HEK293 (cell line): Measurements from ENCODE around the gene UBE2D4.

Experiments used
- CTCF ChIA-PET: fragments of 350-600 bp; formaldehyde crosslinking; extraction: SDS; loops from one replicate; lab custom pipeline; 2021; ENCODE audit warnings: antibody characterized with exemption; lab: Yijun Ruan, JAX
- POLR2A ChIA-PET: fragments of 300-600 bp; formaldehyde crosslinking; extraction: SDS; loops from one replicate; lab custom pipeline; 2020; ENCODE audit warnings: antibody characterized with exemption, inconsistent platforms; lab: Yijun Ruan, JAX
- H3K27ac ChIP-seq: fragments of 200-500 bp; sonication (Bioruptor generic); 2 replicates; pipeline ENCODE4 v1.5.1; 2014; ENCODE audit warnings: low read depth, low read length, control low read depth, inconsistent platforms; ENCODE audit errors: extremely low read depth
- H3K36me3 ChIP-seq, 2 experiments: fragments of 200-500 bp in 1 of 2; sonication (Bioruptor generic) in 1 of 2; 1 replicate in 1 of 2; 2 replicates in 1 of 2; pipeline ENCODE4 v1.5.1; 2014 to 2017; ENCODE audit warnings: inconsistent platforms in 2 of 2, low read length in 2 of 2; ENCODE audit not compliant: control insufficient read depth in 2 of 2, insufficient read depth in 1 of 2
- H3K4me1 ChIP-seq: fragments of 200-500 bp; sonication (Bioruptor generic); 2 replicates; pipeline ENCODE4 v1.5.1; 2014; ENCODE audit warnings: mild to moderate bottlenecking, low read length, inconsistent platforms; ENCODE audit not compliant: control insufficient read depth, insufficient read depth
- H3K4me3 ChIP-seq: 2 replicates; pipeline ENCODE4 v1.5.1; 2011; ENCODE audit warnings: low read depth, mild to moderate bottlenecking, control low read depth, low read length, moderate library complexity
- H3K9me3 ChIP-seq: fragments of 200-500 bp; sonication (Bioruptor generic); 2 replicates; pipeline ENCODE4 v1.5.1; 2014; ENCODE audit warnings: low read depth, low read length, inconsistent platforms; ENCODE audit not compliant: control insufficient read depth, insufficient read depth
- HOXC10 ChIP-seq: sonication (generic); formaldehyde crosslinking; IDR thresholded peaks from 2 replicates; pipeline ENCODE4 v1.8.1; 2023; ENCODE audit warnings: mild to moderate bottlenecking, missing genetic modification reagents
- OVOL3 ChIP-seq: fragments of 450-650 bp; formaldehyde crosslinking; IDR thresholded peaks from 2 replicates; pipeline ENCODE4 v1.5.1; 2016; ENCODE audit warnings: missing biosample characterization, missing genetic modification characterization
- TRIM28 ChIP-seq: IDR thresholded peaks from 2 replicates; pipeline ENCODE4 v1.6.1; 2011; ENCODE audit warnings: low read length, control low read depth, borderline replicate concordance
- ZEB2 ChIP-seq: fragments of 450-650 bp; formaldehyde crosslinking; IDR thresholded peaks from 2 replicates; pipeline ENCODE4 v1.5.1; 2016; ENCODE audit warnings: missing biosample characterization, missing genetic modification characterization
- ZFHX2 ChIP-seq: fragments of 450-650 bp; formaldehyde crosslinking; conservative IDR thresholded peaks from 2 replicates; pipeline ENCODE4 v1.5.1; 2016; ENCODE audit warnings: missing biosample characterization, missing genetic modification characterization
- ZNF133 ChIP-seq: fragments of 450-650 bp; formaldehyde crosslinking; IDR thresholded peaks from 2 replicates; pipeline ENCODE4 v1.5.1; 2016; ENCODE audit warnings: missing biosample characterization, missing genetic modification characterization
- ZNF202 ChIP-seq: fragments of 450-650 bp; formaldehyde crosslinking; IDR thresholded peaks from 2 replicates; pipeline ENCODE4 v1.5.1; 2016; ENCODE audit warnings: missing biosample characterization, missing genetic modification characterization, borderline replicate concordance
- ZNF211 ChIP-seq: fragments of 450-650 bp; formaldehyde crosslinking; IDR thresholded peaks from 2 replicates; pipeline ENCODE4 v1.5.1; 2016; ENCODE audit warnings: low read depth, missing biosample characterization, missing genetic modification characterization
- ZNF302 ChIP-seq: fragments of 450-650 bp; formaldehyde crosslinking; IDR thresholded peaks from 2 replicates; pipeline ENCODE4 v1.5.1; 2016; ENCODE audit warnings: missing biosample characterization, missing genetic modification characterization, low read depth
- ZNF335 ChIP-seq: fragments of 450-650 bp; formaldehyde crosslinking; conservative IDR thresholded peaks from 2 replicates; pipeline ENCODE4 v1.5.1; 2016; ENCODE audit warnings: missing biosample characterization, missing genetic modification characterization
- ZNF404 ChIP-seq: fragments of 450-650 bp; formaldehyde crosslinking; IDR thresholded peaks from 2 replicates; pipeline ENCODE4 v1.5.1; 2017; ENCODE audit warnings: missing biosample characterization, missing genetic modification characterization
- ZNF510 ChIP-seq: fragments of 450-650 bp; formaldehyde crosslinking; IDR thresholded peaks from 2 replicates; pipeline ENCODE4 v1.5.1; 2018; ENCODE audit warnings: mild to moderate bottlenecking, missing genetic modification characterization, missing biosample characterization; ENCODE audit not compliant: insufficient replicate concordance
- ZNF529 ChIP-seq: fragments of 450-650 bp; formaldehyde crosslinking; IDR thresholded peaks from 2 replicates; pipeline ENCODE4 v1.5.1; 2017; ENCODE audit warnings: missing genetic modification characterization, missing biosample characterization; ENCODE audit not compliant: insufficient replicate concordance
- ZNF571 ChIP-seq: fragments of 450-650 bp; formaldehyde crosslinking; IDR thresholded peaks from 2 replicates; pipeline ENCODE4 v1.5.0; 2017; ENCODE audit warnings: missing biosample characterization, missing genetic modification characterization
- ZNF585B ChIP-seq: fragments of 450-650 bp; formaldehyde crosslinking; IDR thresholded peaks from 2 replicates; pipeline ENCODE4 v1.5.1; 2016; ENCODE audit warnings: missing biosample characterization, missing genetic modification characterization
- ZNF600 ChIP-seq: fragments of 450-650 bp; formaldehyde crosslinking; IDR thresholded peaks from 2 replicates; pipeline ENCODE4 v1.5.1; 2016; ENCODE audit warnings: missing biosample characterization, missing genetic modification characterization
- ZNF639 ChIP-seq: fragments of 450-650 bp; formaldehyde crosslinking; IDR thresholded peaks from 2 replicates; pipeline ENCODE4 v1.5.1; 2016; ENCODE audit warnings: missing biosample characterization, missing genetic modification characterization
- ZNF654 ChIP-seq: fragments of 450-650 bp; formaldehyde crosslinking; IDR thresholded peaks from 2 replicates; pipeline ENCODE4 v1.5.1; 2016; ENCODE audit warnings: low read depth, missing biosample characterization, missing genetic modification characterization
- TF ChIP-seq, protein P1 (sequence below): fragments of 450-650 bp; formaldehyde crosslinking; IDR thresholded peaks from 2 replicates; pipeline ENCODE4 v1.5.1; 2016; ENCODE audit warnings: missing biosample characterization, missing genetic modification characterization
- TF ChIP-seq, protein P2 (sequence below): fragments of 450-650 bp; formaldehyde crosslinking; IDR thresholded peaks from 2 replicates; pipeline ENCODE4 v1.5.1; 2016; ENCODE audit warnings: missing biosample characterization, missing genetic modification characterization
- TF ChIP-seq, protein P3 (sequence below): fragments of 450-650 bp; formaldehyde crosslinking; IDR thresholded peaks from 2 replicates; pipeline ENCODE4 v1.5.1; 2016; ENCODE audit warnings: missing biosample characterization, missing genetic modification characterization, borderline replicate concordance
- TF ChIP-seq, protein P4 (sequence below): fragments of 450-650 bp; formaldehyde crosslinking; IDR thresholded peaks from 2 replicates; pipeline ENCODE4 v1.5.1; 2016; ENCODE audit warnings: missing biosample characterization, missing genetic modification characterization
- TF ChIP-seq, protein P5 (sequence below): fragments of 450-650 bp; formaldehyde crosslinking; conservative IDR thresholded peaks from 2 replicates; pipeline ENCODE4 v1.5.1; 2016; ENCODE audit warnings: low read depth, missing biosample characterization, missing genetic modification characterization

UBE2D4 gene

DNA sequence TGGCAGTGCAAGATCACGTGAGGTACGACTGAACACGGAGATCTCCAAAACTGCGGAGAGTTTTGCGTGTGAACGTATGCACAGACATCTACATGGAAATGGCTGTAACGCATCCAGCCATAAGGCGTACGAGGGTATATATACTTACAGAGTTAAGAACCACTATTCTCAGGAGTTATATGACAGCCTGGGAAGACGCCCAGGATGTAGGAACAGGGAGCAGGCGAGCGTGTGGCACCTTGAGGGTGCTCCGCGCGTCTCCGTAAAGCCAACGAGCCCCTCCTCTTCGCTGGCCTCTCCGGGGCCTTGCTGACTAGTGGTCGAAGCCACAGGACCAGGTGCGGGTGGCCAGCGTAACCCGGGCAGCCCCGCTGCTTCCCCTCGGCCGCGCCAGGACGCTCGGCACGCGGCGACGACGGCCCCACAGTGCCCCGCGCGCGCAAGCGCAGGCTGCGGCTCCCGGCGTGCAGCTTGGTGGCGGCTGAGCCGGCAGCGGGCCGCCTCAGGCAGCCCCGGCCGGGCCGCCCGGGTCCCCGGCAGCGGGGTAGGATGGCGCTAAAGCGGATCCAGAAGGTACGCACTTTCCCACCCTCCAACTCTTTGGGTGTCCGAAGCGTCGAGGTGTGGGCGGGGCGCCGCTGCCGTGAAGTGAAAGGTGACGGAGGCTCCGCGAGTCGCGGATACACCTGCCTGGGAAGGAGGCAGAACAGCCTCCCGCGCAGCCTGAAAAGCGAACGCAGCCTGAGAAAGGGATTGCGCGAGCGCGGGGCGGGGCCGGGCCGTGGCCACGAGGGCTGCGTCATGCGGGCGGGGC lies at the start of gene UBE2D4:
UBE2D4 (plus strand) TSS at position 453 of the 814 bp plus-strand sequence; CDS start at position 550, 97 bp downstream.
- peak within 1 kb of the TSS; percentile 75 for H3K27ac ChIP-seq
- TF ChIP-seq, protein P1, sequence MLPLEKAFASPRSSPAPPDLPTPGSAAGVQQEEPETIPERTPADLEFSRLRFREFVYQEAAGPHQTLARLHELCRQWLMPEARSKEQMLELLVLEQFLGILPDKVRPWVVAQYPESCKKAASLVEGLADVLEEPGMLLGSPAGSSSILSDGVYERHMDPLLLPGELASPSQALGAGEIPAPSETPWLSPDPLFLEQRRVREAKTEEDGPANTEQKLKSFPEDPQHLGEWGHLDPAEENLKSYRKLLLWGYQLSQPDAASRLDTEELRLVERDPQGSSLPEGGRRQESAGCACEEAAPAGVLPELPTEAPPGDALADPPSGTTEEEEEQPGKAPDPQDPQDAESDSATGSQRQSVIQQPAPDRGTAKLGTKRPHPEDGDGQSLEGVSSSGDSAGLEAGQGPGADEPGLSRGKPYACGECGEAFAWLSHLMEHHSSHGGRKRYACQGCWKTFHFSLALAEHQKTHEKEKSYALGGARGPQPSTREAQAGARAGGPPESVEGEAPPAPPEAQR, result no peak
- TF ChIP-seq ZNF510 (tag by site-specific recombination), result no peak
- peak; percentile 92 for TF ChIP-seq ZEB2 (tag by site-specific recombination)
- TF ChIP-seq ZNF211 (tag by site-specific recombination), result no peak
- TF ChIP-seq HOXC10 (CRISPR knock-in tag), result no peak
- no peak for TF ChIP-seq ZNF133 (tag by site-specific recombination)
- TF ChIP-seq ZNF585B, result no peak
- no peak for TF ChIP-seq OVOL3 (tag by site-specific recombination)
- TF ChIP-seq TRIM28, result peak; percentile 53; the same call in 1 of the 2 replicates
- TF ChIP-seq ZNF529 (tag by site-specific recombination), result no peak
- no peak for TF ChIP-seq ZNF654 (tag by site-specific recombination)
- TF ChIP-seq ZNF404 (tag by site-specific recombination), result no peak
- TF ChIP-seq ZNF639 (tag by site-specific recombination), result peak; percentile 43; the same call in 1 of the 2 replicates
- peak; percentile 51 for TF ChIP-seq ZFHX2
- no peak for TF ChIP-seq ZNF571 (tag by site-specific recombination)
- TF ChIP-seq, protein P2, sequence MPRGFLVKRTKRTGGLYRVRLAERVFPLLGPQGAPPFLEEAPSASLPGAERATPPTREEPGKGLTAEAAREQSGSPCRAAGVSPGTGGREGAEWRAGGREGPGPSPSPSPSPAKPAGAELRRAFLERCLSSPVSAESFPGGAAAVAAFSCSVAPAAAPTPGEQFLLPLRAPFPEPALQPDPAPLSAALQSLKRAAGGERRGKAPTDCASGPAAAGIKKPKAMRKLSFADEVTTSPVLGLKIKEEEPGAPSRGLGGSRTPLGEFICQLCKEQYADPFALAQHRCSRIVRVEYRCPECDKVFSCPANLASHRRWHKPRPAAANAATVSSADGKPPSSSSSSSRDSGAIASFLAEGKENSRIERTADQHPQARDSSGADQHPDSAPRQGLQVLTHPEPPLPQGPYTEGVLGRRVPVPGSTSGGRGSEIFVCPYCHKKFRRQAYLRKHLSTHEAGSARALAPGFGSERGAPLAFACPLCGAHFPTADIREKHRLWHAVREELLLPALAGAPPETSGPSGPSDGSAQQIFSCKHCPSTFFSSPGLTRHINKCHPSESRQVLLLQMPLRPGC, result 0 out of 2 replicates have a peak, but pooled peaks have one; percentile 53
- TF ChIP-seq, protein P3, sequence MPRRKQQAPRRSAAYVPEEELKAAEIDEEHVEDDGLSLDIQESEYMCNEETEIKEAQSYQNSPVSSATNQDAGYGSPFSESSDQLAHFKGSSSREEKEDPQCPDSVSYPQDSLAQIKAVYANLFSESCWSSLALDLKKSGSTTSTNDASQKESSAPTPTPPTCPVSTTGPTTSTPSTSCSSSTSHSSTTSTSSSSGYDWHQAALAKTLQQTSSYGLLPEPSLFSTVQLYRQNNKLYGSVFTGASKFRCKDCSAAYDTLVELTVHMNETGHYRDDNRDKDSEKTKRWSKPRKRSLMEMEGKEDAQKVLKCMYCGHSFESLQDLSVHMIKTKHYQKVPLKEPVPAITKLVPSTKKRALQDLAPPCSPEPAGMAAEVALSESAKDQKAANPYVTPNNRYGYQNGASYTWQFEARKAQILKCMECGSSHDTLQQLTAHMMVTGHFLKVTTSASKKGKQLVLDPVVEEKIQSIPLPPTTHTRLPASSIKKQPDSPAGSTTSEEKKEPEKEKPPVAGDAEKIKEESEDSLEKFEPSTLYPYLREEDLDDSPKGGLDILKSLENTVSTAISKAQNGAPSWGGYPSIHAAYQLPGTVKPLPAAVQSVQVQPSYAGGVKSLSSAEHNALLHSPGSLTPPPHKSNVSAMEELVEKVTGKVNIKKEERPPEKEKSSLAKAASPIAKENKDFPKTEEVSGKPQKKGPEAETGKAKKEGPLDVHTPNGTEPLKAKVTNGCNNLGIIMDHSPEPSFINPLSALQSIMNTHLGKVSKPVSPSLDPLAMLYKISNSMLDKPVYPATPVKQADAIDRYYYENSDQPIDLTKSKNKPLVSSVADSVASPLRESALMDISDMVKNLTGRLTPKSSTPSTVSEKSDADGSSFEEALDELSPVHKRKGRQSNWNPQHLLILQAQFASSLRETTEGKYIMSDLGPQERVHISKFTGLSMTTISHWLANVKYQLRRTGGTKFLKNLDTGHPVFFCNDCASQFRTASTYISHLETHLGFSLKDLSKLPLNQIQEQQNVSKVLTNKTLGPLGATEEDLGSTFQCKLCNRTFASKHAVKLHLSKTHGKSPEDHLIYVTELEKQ (tag by site-specific recombination), result no peak
- TF ChIP-seq, protein P4, sequence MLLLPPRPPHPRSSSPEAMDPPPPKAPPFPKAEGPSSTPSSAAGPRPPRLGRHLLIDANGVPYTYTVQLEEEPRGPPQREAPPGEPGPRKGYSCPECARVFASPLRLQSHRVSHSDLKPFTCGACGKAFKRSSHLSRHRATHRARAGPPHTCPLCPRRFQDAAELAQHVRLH, result no peak
- TF ChIP-seq ZNF600 (tag by site-specific recombination), result peak; percentile 100
- TF ChIP-seq, protein P5, sequence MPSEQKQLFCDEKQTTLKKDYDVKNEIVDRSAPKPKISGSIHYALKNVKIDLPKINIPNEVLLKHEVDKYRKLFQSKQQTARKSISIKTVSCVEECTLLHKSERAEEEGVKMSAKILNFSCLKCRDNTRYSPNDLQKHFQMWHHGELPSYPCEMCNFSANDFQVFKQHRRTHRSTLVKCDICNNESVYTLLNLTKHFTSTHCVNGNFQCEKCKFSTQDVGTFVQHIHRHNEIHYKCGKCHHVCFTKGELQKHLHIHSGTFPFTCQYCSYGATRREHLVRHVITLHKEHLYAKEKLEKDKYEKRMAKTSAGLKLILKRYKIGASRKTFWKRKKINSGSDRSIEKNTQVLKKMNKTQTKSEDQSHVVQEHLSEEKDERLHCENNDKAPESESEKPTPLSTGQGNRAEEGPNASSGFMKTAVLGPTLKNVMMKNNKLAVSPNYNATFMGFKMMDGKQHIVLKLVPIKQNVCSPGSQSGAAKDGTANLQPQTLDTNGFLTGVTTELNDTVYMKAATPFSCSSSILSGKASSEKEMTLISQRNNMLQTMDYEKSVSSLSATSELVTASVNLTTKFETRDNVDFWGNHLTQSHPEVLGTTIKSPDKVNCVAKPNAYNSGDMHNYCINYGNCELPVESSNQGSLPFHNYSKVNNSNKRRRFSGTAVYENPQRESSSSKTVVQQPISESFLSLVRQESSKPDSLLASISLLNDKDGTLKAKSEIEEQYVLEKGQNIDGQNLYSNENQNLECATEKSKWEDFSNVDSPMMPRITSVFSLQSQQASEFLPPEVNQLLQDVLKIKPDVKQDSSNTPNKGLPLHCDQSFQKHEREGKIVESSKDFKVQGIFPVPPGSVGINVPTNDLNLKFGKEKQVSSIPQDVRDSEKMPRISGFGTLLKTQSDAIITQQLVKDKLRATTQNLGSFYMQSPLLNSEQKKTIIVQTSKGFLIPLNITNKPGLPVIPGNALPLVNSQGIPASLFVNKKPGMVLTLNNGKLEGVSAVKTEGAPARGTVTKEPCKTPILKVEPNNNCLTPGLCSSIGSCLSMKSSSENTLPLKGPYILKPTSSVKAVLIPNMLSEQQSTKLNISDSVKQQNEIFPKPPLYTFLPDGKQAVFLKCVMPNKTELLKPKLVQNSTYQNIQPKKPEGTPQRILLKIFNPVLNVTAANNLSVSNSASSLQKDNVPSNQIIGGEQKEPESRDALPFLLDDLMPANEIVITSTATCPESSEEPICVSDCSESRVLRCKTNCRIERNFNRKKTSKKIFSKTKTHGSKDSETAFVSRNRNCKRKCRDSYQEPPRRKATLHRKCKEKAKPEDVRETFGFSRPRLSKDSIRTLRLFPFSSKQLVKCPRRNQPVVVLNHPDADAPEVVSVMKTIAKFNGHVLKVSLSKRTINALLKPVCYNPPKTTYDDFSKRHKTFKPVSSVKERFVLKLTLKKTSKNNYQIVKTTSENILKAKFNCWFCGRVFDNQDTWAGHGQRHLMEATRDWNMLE (tag by site-specific recombination), result no peak
- TF ChIP-seq ZNF302, result no peak
- no peak for TF ChIP-seq ZNF202
- peak; percentile 94 for TF ChIP-seq ZNF335

More for the DNA sequence above, at the start of gene UBE2D4:
- CTCF ChIA-PET, result interaction anchor here (0.6 kb wide), 1 partner anchor 1000 kb away, joined by 5 read pairs; no protein-coding TSS in a partner anchor
- H3K4me3 ChIP-seq, result peak within 1 kb of the TSS; percentile 66
- no peaks in the 10 kb centered on the region for H3K4me1 ChIP-seq
- POLR2A ChIA-PET, result interaction anchor here (0.5 to 0.9 kb wide), 3 partner anchors 17 to 57 kb away, joined by 3 to 4 read pairs (median 3); partner anchors contain the start of genes MRPS24 and URGCP
- H3K36me3 ChIP-seq, result peaks cover 0 to 4% of the 10 kb centered on the region in 2 experiments; a peak in 1 of 3 replicates
- no peaks in the 10 kb centered on the region for H3K9me3 ChIP-seq
